Activated CD8-positive, alpha-beta T cell treated with anti-CD3 and anti-CD28 coated beads, Interleukin-2, amount 10 ng/mL, durations not matched to agents 7 days and 5 days (primary cell): Measurements from ENCODE around the gene PEPD. TPM values are rescaled to one million over a fixed set of nuclear protein-coding genes. Genes with fewer than 3 reads are reported as not detected.

Source experiments
- ATAC-seq: fragments of 150-1000 bp; cut with Tn5 transposase; one replicate; pipeline ENCODE4 v1.10.0; 2021; ENCODE audit warnings: moderate library complexity
- CTCF ChIA-PET: fragments of 350-600 bp; sonication (Branson Sonifier 250); formaldehyde crosslinking; loops from one replicate; lab custom pipeline; 2021; ENCODE audit warnings: antibody characterized with exemption; lab: Charles Lee
- POLR2A ChIA-PET: fragments of 350-600 bp; sonication (Branson Sonifier 250); formaldehyde crosslinking; loops from one replicate; lab custom pipeline; 2021; ENCODE audit warnings: antibody characterized with exemption; lab: Charles Lee
- DNase-seq: peaks from one replicate; pipeline ENCODE4 v3.0.0-alpha.2; 2020
- H3K27ac Mint-ChIP-seq: one replicate; pipeline ENCODE4 v1.8.0; 2021; ENCODE audit warnings: mild to moderate bottlenecking, mixed read lengths
- H3K27me3 Mint-ChIP-seq: one replicate; pipeline ENCODE4 v1.8.0; 2021; ENCODE audit warnings: low read depth, mixed read lengths
- H3K36me3 Mint-ChIP-seq: one replicate; pipeline ENCODE4 v1.8.0; 2021; ENCODE audit warnings: low read depth, mixed read lengths
- H3K4me1 Mint-ChIP-seq: one replicate; pipeline ENCODE4 v1.8.0; 2021; ENCODE audit warnings: low read depth, mixed read lengths
- H3K4me3 Mint-ChIP-seq: one replicate; pipeline ENCODE4 v1.8.0; 2021; ENCODE audit warnings: mild to moderate bottlenecking, mixed read lengths
- H3K9me3 Mint-ChIP-seq: one replicate; pipeline ENCODE4 v1.8.0; 2022; ENCODE audit warnings: mixed read lengths; ENCODE audit not compliant: insufficient read depth
- total RNA-seq, 2 experiments: library from RNA; stranded (reverse); gene quantifications; one replicate each; pipeline ENCODE4 v1.2.3, GENCODE V29; 2021

PEPD gene
- total RNA-seq, 2 experiments from 2014 or later = 27.9 to 30.5 TPM

DNA sequence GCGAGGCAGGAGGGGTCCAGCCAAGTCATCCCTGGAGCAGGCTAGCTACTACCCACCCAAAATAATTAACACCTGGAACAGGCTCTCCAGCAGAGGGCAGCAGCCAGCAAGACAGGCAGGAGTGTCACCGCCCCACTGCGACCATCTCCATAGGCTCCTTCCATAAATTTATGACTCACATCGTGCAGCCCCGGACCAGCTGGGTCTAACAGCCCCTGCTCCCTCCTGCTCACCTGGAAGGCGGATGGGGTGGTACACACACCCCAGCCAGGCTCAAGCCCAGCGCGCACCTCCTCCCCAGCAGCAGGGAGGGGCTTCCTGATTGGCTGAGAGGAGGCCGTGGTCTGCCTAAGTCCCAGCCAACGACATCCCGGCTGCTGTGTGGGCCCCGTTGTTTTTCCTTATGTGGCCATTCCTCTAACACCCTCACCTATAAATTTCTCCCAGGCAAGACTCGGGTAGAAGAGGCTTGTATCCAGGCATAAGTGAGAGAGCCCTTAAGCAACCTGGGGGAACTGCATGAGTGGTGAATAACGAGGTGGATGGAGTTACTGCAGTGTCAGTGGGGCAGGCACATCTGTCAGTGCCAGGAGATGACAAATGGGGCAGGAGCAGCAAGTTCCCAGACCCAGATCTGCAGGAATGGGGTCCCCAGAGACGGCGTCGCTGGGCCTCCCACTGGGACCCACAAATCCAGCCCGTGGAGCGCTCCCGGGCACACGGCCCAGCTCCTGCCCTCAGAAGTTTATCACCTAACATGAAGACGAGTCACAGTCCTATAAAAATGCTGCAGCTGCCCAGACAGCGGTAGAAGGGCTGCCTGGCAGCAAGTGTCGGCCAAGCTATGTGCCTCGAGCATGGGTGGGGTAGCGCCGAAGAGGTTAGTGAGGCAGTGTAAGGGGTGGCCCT is 105.0 kb downstream of the PEPD start:
- CTCF ChIA-PET = interaction anchor here (0.5 to 4.1 kb wide), 14 partner anchors 10 to 362 kb away, joined by 3 to 21 read pairs (median 4); partner anchors contain the start of gene CEBPG
- no peak overlapping the region for H3K4me3 Mint-ChIP-seq
- DNase-seq (peak; percentile 79), ATAC-seq (peak; percentile 89)
- no peaks in the 10 kb centered on the region for H3K9me3 Mint-ChIP-seq
- H3K27ac Mint-ChIP-seq = no peak overlapping the region
- POLR2A ChIA-PET = no interaction called here
- no peaks in the 10 kb centered on the region for H3K27me3 Mint-ChIP-seq
- no peaks in the 10 kb centered on the region for H3K36me3 Mint-ChIP-seq
- H3K4me1 Mint-ChIP-seq = peaks cover 8% of the 10 kb centered on the region

DNA sequence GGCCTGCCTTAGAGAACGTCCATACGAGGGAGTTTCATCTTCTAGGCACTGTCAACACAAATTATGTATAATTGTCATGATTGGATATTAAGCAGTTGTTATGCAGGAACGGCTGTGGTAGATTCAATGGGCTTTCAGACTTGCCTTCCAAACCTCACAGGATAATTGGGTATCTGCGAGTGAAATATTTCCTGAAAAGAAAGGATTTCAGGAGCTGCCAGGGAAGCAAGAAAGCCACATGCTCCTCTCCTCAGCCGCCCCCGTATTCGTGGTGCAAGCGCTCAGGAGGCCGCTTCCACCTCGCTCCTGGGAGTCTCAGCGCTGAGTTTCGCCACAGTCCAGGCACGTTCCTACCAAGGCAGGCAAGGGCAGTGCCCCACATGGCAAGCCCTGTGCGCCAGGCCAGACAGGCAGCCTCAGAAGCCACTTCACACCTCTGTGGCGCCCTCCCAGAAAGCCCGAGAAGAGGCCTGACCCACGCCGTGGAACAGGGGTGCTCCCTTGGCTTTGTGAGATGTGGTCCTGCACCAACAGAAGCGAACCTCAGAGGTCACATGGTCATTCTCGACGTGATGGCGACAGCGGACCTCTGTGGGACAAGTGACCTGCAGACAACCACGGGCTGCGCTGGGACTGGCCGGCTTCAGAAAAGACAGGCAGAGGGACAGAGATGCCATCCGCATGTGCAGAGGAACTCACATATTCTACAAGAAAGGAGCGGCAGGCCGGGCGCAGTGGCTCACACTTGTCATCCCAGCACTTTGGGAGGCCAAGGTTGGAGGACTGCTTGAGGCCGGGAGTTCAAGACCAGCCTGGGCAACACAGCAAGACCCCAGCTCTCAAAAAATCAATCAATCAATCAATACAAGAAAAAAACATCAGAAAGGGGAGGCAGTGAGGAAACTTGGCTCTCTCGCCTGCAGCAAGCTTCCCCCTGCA is 106.7 kb downstream of the PEPD start:
- DNase-seq (no peak), ATAC-seq (no peak)
- POLR2A ChIA-PET = no interaction called here
- no peak overlapping the region for H3K4me3 Mint-ChIP-seq
- H3K27ac Mint-ChIP-seq = no peak overlapping the region
- peaks cover 8% of the 10 kb centered on the region for H3K4me1 Mint-ChIP-seq
- no peaks in the 10 kb centered on the region for H3K36me3 Mint-ChIP-seq
- H3K27me3 Mint-ChIP-seq = no peaks in the 10 kb centered on the region
- CTCF ChIA-PET = interaction anchor here (1.1 to 4.1 kb wide), 4 partner anchors 15 to 355 kb away, joined by 3 to 21 read pairs (median 11); no protein-coding TSS in a partner anchor
- H3K9me3 Mint-ChIP-seq = no peaks in the 10 kb centered on the region

DNA sequence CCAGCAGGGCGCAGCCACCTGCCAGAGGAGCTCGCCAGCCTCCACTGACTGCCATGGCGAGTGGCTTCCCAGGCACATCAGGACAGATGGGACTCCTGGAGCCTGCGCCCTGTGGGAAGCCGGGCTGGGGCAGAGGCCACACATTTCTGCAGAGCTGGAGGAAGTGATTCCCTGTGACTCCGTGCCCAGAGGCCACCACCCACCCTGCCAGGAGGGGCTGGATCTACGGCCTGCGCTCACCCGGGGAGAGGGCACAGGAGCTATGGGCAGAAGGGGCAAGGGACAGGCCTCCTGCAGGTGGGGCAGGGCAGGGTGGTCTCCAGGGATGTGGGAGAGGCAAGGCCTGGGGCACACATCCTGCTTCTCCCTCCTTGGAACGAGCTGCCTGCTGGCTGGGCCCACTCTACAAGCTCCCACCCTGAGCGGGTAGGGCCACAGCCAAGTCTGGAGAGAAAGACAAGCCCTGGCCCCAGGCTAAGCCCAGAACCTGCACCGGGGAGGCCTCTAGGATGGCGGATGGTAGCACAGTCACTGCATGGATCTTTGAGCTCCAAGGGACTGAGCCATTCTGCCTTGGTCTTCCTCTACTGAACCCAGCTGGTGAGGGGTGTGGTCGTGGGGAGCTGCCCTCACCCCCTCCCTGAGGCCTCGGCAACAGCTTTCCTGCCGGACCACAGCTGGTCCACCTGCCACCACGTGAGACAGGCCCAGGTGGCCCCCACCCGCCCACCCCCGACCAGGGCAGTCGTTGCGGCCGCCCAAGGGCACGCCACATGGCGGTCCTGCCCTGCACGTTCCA is 107.5 kb downstream of the PEPD start:
- peaks cover 8% of the 10 kb centered on the region for H3K4me1 Mint-ChIP-seq
- H3K27me3 Mint-ChIP-seq = no peaks in the 10 kb centered on the region

DNA sequence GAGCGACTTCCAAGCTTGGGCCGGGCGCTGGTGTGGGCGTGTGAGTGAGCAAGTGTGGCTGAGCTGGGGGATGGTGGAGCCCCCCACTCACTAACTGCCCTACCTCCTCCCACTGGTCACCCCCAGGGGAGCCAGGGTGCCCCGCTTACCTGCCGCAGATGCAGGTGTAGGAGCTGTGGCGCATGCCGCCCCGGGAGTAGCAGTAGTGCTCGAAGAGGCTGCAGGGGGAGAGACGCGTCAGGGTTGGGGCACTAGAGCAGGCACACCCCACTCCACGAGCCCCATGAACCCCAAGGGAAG is 108.2 kb downstream of the PEPD start:
- H3K27me3 Mint-ChIP-seq = no peaks in the 10 kb centered on the region
- DNase-seq = no peak

More for the DNA sequence above, 107.5 kb downstream of the PEPD start:
- ChIA-PET CTCF (interaction anchor here (1.0 kb wide), 1 partner anchor 17 kb away, joined by 3 read pairs; no protein-coding TSS in a partner anchor), POLR2A (no interaction called here)
- H3K4me3 Mint-ChIP-seq = no peak overlapping the region
- ATAC-seq (no peak), DNase-seq (no peak)
- H3K9me3 Mint-ChIP-seq = no peaks in the 10 kb centered on the region
- H3K36me3 Mint-ChIP-seq = no peaks in the 10 kb centered on the region
- no peak overlapping the region for H3K27ac Mint-ChIP-seq

DNA sequence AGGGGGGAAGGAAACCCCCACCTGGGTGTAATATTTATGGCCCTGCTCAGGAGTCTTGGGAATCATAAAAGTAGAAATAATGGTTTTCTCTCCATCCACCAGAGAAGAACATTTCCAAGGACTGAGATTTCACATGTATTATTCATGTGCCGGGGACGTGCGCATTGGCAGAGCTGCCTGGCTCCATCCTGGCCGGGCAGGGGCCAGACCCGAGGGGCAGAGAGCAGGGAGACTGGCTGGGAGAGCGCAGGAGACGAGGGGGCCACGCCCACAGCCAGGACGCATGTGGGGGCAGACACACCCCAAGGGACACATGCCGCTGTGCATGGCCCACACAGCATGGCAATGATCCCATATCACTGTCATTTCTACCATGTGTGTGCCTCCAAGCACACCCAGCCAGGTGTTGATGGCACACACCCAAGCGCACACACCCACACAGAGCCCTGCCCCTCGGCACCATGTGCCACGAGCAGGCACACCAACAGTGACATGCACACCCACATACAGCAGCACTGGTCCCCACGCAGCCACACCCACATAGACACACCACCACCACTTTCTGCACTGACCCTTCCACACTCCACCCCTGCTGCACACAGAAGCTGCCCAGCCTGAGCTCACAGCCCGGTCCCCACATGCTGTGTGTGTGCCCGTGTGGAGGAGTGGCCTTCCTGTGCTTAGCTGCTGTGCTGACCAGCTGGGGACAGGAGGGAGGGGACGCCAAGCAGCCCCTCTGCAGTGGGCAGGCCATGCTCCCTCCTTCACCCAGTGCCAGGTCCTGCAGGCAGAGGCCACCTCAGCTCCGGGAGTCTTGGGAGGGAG is 108.8 kb downstream of the PEPD start:
- ChIA-PET POLR2A (no interaction called here), CTCF (interaction anchor here (1.0 kb wide), 1 partner anchor 18 kb away, joined by 3 read pairs; no protein-coding TSS in a partner anchor)
- DNase-seq = no peak
- no peak overlapping the region for H3K27ac Mint-ChIP-seq
- no peaks in the 10 kb centered on the region for H3K9me3 Mint-ChIP-seq
- no peaks in the 10 kb centered on the region for H3K27me3 Mint-ChIP-seq
- H3K4me3 Mint-ChIP-seq = no peak overlapping the region
- H3K36me3 Mint-ChIP-seq = no peaks in the 10 kb centered on the region
- ATAC-seq = no peak
- H3K4me1 Mint-ChIP-seq = peaks cover 8% of the 10 kb centered on the region

More for the DNA sequence above, 108.2 kb downstream of the PEPD start:
- ChIA-PET CTCF (interaction anchor here (1.0 kb wide), 1 partner anchor 17 kb away, joined by 3 read pairs; no protein-coding TSS in a partner anchor), POLR2A (no interaction called here)
- H3K27ac Mint-ChIP-seq = no peak overlapping the region
- ATAC-seq = no peak
- H3K36me3 Mint-ChIP-seq = no peaks in the 10 kb centered on the region
- H3K4me3 Mint-ChIP-seq = no peak overlapping the region
- peaks cover 8% of the 10 kb centered on the region for H3K4me1 Mint-ChIP-seq
- no peaks in the 10 kb centered on the region for H3K9me3 Mint-ChIP-seq

DNA sequence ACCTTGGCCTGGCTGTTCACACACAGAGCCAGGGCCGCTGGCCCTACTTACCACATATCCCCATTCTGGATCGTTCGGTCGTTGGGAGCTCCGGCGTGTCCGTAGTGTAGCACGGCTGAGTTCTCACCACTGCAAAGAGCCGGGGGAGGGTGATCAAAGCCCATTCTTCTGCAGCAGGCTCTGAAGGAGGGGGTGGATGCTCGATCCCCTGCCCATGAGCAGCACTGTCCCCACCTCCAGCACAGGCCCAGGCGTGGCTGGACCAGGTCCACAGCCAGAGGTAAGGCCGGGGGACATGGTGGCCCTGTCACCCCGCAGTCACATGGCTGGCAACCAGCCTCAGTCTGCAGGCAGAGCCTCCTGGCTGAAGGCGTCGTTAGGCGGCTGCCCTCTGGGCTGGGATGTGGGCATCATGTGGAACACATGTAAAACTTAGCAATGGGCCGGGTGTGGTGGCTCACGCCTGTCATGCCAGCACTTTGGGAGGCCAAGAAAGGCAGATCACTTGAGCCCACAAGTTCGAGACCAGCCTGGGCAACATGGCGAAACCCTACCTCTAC is 109.9 kb downstream of the PEPD start:
- no peak overlapping the region for H3K27ac Mint-ChIP-seq
- no peaks in the 10 kb centered on the region for H3K27me3 Mint-ChIP-seq
- no peak overlapping the region for H3K4me3 Mint-ChIP-seq
- ChIA-PET POLR2A (no interaction called here), CTCF (no interaction called here)
- peaks cover 8% of the 10 kb centered on the region for H3K4me1 Mint-ChIP-seq
- ATAC-seq (no peak), DNase-seq (no peak)
- no peaks in the 10 kb centered on the region for H3K36me3 Mint-ChIP-seq
- H3K9me3 Mint-ChIP-seq = no peaks in the 10 kb centered on the region

DNA sequence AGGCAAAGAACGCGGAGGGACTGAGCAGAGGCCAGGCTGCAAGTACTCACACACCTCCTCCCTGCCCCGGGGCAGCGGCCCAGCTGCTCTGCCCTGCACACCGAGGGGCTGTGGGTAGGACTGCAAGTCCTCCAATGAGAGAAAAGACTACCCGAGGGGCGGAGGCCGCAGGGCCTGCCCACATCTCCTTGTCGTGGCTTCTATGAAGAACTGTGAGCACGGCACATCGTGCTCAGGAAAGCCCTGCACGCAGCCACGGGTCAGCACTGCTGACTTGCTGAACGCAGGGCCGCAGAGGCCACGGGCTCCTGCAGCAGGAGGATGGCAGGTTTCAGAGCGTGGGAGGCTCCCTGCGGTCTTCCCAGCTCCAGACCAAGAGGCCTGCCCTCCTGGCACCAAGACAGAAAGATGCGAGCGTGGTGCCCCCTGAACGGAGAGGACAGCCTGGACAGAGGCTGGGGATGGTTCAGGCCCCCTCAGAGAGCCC is 110.6 kb downstream of the PEPD start:
- H3K27ac Mint-ChIP-seq = no peak overlapping the region
- no peak overlapping the region for H3K4me3 Mint-ChIP-seq
- ATAC-seq (no peak), DNase-seq (no peak)
- H3K27me3 Mint-ChIP-seq = no peaks in the 10 kb centered on the region
- no peaks in the 10 kb centered on the region for H3K36me3 Mint-ChIP-seq
- POLR2A ChIA-PET = no interaction called here
- H3K9me3 Mint-ChIP-seq = no peaks in the 10 kb centered on the region
- peaks cover 2% of the 10 kb centered on the region for H3K4me1 Mint-ChIP-seq
- CTCF ChIA-PET = no interaction called here

DNA sequence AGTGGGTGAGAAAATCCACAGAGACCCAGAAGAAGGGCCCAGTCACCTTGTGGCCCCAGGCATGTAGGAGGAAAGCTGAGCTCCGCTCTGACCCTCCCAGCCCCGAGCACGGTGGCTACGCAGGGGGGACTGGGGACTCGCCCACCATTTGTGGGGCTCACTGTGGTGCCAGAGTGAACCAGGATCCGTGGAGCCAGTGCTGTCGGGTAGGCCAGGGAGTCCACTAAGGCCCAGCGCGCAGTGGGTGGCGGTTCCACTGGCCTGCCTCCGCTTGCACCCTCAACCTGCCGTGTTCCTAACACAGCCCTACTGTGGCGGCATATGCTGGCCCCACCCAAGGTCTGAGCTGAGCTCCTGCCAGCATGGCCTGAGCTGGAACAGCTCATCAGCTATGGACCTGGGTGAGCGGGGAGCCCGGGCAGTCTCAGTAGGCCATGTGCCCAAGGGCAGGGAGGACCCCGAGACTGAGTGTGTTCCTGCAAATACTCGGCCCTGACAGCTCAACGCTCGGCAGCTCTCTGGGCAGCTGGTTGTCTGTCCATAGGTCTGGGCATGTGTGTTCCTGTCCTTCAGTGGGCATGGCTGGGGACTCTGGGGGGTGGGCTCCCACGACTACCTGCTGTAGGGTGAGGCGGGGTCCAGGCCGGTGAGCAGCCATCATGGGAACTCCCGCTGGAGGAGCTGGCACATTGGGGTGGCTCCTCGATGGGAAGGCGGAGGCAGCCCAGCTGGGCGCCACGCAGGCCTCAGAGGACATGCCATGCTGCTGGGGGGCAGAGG is 111.5 kb downstream of the PEPD start:
- ATAC-seq (no peak), DNase-seq (no peak)
- Mint-ChIP-seq H3K9me3 (no peaks in the 10 kb centered on the region), H3K4me3 (no peak overlapping the region), H3K27ac (no peak overlapping the region), H3K4me1 (no peaks in the 10 kb centered on the region), H3K27me3 (no peaks in the 10 kb centered on the region), H3K36me3 (no peaks in the 10 kb centered on the region)
- CTCF ChIA-PET = interaction anchor here (1.2 kb wide), 1 partner anchor 174 kb away, joined by 5 read pairs; no protein-coding TSS in a partner anchor
- POLR2A ChIA-PET = no interaction called here

DNA sequence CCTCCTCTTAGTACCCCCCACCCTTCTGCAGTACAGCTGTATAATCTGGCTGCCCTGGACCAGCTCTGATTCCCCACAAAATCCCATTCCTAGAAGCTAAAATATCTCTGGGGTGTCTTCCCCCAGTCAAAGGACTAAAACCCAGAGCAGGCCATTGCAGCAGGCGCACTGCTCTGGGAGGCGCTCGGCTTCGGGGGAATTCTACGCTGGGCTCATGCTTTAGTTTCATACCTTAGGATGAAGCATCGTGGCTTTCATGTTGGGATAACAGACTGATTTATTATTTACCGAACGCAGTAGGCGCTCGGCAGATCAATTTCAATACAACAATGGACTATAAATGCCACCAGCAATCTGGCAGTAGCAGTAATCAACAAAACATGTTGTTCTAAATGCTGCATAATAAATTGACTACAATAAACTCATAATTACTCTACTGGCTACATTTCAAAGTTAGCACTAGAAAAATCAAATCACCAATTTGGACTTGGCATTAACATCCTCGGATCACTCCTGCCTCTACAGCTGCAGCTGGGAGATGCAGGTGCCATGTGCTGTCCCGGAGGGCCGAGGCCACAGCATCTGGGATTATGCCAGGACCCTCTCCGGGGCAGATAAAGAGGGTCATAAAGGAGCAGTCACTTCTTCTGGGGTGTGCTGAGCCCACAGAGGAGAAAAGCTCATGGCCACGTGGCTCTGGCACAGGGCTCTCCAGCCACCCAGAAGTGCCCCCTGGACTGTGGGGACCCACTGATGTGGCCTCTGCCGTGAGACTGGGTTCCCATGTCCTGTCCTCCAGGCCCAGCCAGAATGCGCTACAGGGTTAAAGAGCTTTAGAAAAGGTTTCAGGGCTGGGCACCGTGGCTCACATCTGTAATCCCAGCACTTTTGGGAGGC is 112.8 kb downstream of the PEPD start:
- POLR2A ChIA-PET = no interaction called here
- CTCF ChIA-PET = interaction anchor here (1.2 to 1.8 kb wide), 2 partner anchors 165 to 173 kb away, joined by 4 to 5 read pairs; no protein-coding TSS in a partner anchor
- H3K27ac Mint-ChIP-seq = no peak overlapping the region

More for the DNA sequence above, 112.8 kb downstream of the PEPD start:
- ATAC-seq = no peak
- no peak overlapping the region for H3K4me3 Mint-ChIP-seq
- H3K36me3 Mint-ChIP-seq = no peaks in the 10 kb centered on the region
- no peaks in the 10 kb centered on the region for H3K9me3 Mint-ChIP-seq
- no peaks in the 10 kb centered on the region for H3K4me1 Mint-ChIP-seq
- no peaks in the 10 kb centered on the region for H3K27me3 Mint-ChIP-seq
- no peak for DNase-seq
